NK-92 treated with Interleukin-12 subunit alpha and Interleukin-12 subunit beta, amount 100 ng/mL, for 24 hours (cell line): ENCODE measurements around the gene DIAPH3.

Experiments
- DNase-seq: peaks from one replicate; lab custom pipeline; 2025; lab: John Stamatoyannopoulos, UW

The DIAPH3 gene

DNA sequence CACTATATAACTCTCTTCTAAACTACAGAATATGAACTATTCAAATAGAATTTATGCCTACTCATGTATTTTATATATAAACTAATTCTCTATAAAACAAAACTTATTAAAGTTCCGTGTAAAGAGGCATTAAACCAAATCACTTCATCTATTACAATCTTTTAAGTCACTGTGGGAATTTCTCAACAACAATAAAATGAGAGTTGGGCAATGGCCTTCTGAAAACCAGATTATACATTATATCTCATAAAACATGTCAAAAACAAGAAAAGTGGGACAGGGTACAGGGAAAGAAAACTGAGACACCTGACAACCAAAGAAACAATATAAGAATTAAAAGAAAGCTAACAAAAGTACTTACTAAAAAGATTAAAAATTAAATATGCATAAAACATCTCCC lies 145.2 kb downstream of the DIAPH3 start:
- DNase-seq: no peak

DNA sequence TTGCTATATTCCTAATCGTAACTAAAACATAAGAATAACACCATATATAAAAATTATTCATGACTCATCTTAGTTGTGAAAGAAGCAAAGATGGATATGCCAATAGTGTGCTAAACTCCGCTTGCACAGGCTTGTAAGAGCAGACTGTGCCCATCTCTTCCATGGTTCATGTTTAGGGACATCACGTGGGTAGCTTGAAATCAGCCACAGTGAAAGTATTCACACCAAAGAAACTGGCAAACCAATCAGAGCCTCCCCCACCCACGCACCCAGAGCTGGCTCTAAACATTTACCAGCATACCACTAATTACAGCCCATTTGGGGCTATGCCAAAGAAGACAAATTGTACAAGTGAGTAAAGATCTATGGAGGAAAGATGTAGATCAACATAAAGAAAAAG lies 147.5 kb downstream of the DIAPH3 start:
- no peak for DNase-seq

DNA sequence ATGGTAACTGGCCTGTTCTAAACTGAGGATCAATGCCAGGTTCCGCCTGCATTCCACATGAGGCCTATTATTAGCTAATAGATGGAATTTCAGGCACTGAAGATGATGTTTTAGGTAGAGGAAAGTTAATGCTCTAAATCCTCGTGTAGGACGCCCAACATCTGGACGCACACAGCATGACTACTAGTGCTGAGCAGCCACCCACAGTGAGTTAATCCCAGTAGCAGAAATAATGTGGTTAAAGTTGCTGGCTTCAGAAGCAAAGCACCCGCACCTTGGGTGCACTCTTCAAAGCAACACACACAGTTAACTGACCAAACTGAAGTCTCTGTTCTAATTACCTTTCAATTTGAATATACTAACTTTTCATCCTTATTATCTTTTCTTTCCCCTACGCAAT lies 150.6 kb downstream of the DIAPH3 start:
- DNase-seq: no peak

DNA sequence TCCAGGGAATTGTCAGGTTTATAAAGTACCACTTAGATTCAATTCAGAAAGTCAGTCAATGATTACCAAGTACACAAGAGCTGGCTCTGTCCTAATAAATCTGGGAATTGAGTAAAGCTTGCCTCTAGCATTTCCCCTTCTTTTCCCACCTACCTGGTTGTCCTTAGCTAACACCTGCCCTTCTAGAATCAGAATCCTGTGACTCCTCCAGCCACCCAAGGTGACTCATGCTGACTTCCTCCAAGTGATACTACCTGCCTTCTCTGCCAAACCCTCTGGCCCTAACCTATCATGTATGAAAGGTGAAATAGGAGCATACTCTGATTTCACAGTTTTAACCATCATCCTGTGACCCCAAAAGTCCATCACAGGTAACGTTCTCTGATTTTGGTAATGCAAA lies 151.2 kb downstream of the DIAPH3 start:
- DNase-seq: no peak

DNA sequence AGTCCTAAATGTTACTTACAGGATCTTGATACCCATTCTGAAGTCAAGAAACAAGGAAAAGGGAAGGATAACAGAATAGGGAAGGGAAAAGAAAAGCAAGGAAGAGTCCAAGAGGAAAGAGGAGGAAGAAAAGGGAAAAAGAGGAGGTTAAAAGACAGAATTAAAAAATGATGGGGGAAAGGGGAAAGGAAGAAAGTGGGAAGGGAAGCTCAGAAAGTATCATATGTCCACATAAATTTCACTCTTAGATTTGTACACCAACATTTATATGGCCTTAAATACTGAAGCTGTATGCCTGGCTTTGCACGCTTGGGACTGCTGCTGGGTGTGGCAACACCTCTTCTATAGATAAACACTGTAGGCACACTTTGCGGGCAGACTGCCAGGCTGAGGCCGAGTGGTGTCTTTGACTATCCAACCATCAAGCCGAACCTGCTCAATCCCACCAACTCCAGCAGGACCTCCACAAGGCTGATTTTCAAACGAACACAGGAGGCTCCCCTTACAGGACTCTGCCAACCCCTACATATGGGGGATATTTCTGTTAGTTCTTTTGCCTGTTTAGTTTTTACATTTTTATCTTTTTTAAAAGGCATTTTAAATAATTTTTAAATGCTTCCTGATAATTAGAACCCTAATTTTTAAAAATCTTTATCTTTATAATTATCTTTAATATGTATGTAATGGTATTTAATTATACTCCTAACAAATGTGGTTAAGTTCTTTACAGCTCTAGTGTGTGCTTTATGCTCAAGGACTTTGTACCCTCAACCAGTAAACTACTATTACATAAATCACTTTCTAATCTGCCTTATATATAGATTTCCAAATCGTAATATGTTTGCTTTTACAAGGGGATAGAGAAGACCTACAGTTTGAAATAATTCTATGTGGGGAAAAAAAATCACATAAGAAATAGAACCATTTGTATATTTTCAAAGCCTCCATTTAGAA lies 154.2 kb downstream of the DIAPH3 start:
- no peak for DNase-seq

DNA sequence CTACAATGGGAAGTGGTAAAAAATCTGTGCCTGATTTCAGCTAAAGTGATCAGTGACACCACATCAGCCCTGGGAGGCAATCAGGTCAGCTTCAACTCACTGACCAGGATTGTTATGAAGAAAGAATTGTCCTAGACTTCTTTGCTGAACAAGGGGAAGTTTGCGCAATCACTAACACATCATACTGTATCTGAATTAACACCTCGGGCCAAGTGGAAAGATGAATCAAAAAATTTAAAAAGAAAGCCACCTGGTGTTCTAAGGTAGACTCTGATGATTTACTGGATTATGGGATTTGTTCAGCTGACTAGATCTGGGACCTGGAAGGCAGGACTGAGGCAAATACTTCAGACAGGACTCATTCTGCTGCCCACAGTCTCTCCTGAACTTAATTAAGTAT lies 161.8 kb downstream of the DIAPH3 start:
- no peak for DNase-seq

DNA sequence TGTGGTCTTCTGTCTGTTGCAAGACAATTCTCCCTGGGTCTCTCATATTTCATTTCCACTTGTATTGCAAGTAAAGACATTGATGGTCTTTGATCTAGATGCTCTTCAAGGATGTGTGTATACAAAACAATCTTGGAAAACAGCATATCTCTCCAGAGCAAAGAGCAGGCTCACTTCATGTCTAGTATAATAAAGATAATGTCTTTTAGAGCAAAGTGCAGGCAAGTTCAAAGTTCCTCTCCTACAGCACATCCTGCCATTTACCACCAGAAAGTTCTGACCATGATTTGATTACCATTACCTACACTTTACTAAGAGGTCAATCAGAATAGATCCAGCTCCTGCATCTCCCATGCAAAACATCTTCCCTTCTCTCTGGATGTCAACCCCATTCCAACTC lies 162.8 kb downstream of the DIAPH3 start:
- DNase-seq: no peak

DNA sequence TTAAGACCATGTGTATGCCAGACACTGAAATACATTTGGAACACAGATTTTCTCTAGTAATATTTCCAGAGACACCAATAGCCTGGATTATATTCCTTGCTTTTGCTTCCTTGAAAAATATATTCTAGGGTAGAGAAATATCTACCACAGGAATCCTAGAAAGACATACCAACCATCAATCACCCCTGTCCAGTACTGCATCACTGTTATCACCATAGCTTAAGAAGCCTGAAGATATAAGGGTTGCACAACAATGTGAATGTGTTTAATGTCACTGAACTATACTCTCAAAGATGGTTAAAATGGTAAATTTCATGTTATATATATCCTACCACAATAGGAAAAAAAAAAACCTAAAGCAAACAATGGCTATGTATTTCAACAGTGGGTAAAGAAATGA lies 163.6 kb downstream of the DIAPH3 start:
- no peak for DNase-seq

DNA sequence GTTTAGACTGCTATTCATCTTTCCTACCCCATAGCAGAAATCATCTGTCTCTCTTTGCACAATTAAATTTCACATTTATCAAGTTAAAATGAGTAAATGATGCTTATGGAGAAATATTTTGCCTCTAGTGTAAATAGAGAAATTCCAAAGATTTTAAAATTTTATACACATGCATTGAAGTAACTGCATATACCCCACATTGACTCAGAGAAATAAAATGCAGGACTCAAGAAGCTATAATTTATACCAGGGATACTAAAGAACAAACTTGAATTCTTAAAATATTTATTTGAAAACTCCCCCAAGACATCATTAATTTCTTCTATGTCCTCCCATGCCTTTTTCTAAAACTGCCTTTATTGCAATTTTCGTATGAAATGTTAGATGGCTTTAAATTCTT lies 165.8 kb downstream of the DIAPH3 start:
- no peak for DNase-seq

- no peak for DNase-seq
Measured at GRCh38 chr13:59996461-59996980, 167.2 kb downstream of the DIAPH3 start.

- no peak for DNase-seq
Measured at GRCh38 chr13:59991395-59991794, 172.3 kb downstream of the DIAPH3 start.

DNA sequence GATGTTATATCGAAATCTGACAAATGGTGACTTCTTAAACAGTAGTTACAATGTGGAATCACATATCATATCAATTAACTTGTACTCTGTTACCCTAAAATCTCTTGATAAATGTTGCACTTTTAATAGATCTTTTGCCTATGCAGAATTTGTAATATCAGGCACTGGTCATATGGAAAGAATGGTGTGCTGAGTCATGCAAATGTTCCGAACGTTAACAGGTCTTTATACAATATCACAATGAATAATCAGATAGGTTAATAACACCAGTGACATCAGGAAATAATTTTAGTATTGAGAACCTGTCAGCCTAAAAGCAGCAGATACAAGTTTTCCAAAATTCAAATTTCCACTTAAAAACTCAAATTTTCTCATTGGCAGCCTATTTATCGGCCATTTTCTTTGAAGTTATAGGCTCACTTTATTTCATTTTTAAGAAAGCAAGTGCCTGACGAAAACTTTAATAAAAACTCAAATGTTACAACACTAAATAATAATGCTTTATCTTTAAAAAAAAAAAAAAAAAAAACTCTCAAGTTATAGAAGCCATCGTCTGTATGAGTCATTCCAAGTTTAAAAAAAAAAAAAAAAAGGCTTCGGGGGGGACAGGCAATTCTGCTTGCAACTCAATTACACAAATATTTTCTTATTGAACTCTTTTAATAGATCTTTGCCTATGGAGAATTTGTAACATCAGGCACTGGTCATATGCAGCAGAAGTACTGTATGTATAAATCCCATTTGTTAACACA lies 180.9 kb downstream of the DIAPH3 start:
- DNase-seq: no peak

- no peak for DNase-seq
Measured at GRCh38 chr13:59979589-59979988, 184.1 kb downstream of the DIAPH3 start.

GRCh38 chr13:59978862-59979261 lies 184.9 kb downstream of the DIAPH3 start:
- DNase-seq: no peak

GRCh38 chr13:59976856-59977255 lies 186.9 kb downstream of the DIAPH3 start:
- no peak for DNase-seq

DNA sequence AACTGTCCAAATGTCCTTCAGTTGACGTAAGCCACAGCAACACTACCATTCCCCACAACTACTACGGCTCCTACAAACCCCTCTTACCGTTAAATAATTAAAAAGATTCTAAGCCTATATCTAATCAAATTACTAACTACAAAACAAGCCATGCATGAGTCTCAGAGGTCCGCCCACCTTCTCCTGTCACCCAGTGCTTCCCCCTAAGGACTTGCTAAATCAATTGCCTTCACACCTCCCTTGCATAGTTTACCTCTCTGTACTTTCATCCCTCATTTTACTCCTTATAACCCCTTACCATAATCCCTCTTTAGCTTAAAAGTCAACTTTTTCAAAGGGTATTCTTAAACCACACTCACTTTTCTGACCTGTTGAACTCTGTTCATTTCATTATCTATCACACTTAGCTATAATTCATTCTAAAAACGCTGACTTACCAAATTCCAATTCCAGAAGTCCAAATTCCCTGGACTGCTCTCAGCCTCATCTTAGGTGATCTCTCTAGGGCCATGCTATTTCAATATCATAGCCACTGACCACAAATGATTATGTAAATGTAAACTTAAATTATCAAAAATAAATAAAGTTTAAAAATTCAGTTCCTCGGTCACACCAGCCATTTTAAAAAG lies 187.8 kb downstream of the DIAPH3 start:
- DNase-seq: no peak

GRCh38 chr13:59970847-59971246 lies 192.9 kb downstream of the DIAPH3 start:
- DNase-seq: no peak

GRCh38 chr13:59963827-59964226 lies 199.9 kb downstream of the DIAPH3 start:
- DNase-seq: no peak

- no peak for DNase-seq
Measured at GRCh38 chr13:59963383-59963782, 200.3 kb downstream of the DIAPH3 start.

- DNase-seq: no peak
Measured at GRCh38 chr13:59962343-59962742, 201.4 kb downstream of the DIAPH3 start.

- DNase-seq: no peak
Measured at GRCh38 chr13:59960683-59961082, 203.0 kb downstream of the DIAPH3 start.

GRCh38 chr13:59957438-59957837 lies 206.3 kb downstream of the DIAPH3 start:
- DNase-seq: no peak

DNA sequence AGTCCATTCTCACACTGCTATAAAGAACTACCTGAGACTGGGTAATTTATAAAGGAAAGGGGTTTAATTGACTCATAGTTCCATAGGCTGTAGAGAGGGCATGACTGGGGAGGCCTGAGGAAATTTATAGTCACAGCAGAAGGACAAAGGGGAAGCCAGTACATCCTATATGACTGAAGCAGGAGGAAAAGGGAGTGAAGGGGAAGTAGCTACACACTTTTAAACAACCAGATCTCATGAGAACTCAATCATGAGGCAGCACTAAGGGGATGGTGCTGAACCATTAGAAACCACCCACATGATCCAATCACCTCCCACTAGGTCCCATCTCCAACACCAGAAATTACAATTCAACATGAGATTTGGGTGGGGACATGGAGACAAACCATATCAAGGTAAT lies 209.1 kb downstream of the DIAPH3 start:
- no peak for DNase-seq
